ENCODE measurements around the gene CRB1. TPM values are rescaled to one million over a fixed set of nuclear protein-coding genes. Genes with fewer than 3 reads are reported as not detected.

The CRB1 gene
- total RNA-seq, 4 donors from 2014 or later: 0.05 to 0.26 TPM; not detected in 2

DNA sequence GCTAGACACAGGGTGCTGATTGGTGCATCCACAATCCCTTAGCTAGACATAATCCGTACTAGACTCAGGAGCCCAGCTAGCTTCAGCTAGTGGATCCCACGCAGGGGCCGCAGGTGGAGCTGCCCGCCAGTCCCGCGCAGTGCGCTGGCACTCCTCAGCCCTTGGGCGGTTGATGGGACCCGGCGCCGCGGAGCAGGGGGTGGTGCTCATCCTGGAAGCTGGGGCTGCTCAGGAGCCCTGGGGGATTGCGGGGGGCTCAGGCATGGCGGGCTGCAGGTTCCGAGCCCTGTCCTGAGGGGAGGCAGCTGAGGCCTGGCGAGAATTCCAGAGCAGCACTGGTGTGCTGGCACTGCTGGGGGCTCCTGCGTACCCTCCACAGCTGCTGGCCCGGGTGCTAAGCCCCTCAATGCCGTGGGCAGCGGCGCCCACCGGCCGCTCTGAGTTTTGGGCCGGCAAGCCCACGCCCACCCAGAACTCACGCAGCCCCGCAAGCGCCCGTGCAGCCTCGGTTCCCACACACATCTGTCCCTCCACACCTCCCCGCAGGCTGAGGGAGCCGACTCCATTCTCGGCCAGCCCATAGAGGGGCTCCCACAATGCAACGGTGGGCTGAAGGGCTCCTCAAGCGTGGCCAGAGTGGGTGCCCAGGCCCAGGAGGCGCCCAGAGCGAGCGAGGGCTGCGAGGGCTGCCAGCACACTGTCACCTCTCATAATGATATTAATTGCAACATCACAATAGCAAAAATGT is 87.4 kb downstream of the CRB1 start:
- TF ChIP-seq, protein P1, sequence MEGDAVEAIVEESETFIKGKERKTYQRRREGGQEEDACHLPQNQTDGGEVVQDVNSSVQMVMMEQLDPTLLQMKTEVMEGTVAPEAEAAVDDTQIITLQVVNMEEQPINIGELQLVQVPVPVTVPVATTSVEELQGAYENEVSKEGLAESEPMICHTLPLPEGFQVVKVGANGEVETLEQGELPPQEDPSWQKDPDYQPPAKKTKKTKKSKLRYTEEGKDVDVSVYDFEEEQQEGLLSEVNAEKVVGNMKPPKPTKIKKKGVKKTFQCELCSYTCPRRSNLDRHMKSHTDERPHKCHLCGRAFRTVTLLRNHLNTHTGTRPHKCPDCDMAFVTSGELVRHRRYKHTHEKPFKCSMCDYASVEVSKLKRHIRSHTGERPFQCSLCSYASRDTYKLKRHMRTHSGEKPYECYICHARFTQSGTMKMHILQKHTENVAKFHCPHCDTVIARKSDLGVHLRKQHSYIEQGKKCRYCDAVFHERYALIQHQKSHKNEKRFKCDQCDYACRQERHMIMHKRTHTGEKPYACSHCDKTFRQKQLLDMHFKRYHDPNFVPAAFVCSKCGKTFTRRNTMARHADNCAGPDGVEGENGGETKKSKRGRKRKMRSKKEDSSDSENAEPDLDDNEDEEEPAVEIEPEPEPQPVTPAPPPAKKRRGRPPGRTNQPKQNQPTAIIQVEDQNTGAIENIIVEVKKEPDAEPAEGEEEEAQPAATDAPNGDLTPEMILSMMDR (IDR thresholded peaks at IDR 0.05): no peak
- no peak for TF ChIP-seq POLR2A (IDR thresholded peaks at IDR 0.05)
- 90 to 93% methylated on average over 17 to 35 of the region's 39 CpGs for WGBS, 2 donors
- intact Hi-C loops (cut with DNase I; ENCODE audit: low total_unique reads): no loop called here
- H3K4me3 ChIP-seq (ENCODE audit: low read depth, poor library complexity, severe bottlenecking): no peak overlapping the region
- DNase-seq (ENCODE audit: low spot score in 2 of 2): no peak

DNA sequence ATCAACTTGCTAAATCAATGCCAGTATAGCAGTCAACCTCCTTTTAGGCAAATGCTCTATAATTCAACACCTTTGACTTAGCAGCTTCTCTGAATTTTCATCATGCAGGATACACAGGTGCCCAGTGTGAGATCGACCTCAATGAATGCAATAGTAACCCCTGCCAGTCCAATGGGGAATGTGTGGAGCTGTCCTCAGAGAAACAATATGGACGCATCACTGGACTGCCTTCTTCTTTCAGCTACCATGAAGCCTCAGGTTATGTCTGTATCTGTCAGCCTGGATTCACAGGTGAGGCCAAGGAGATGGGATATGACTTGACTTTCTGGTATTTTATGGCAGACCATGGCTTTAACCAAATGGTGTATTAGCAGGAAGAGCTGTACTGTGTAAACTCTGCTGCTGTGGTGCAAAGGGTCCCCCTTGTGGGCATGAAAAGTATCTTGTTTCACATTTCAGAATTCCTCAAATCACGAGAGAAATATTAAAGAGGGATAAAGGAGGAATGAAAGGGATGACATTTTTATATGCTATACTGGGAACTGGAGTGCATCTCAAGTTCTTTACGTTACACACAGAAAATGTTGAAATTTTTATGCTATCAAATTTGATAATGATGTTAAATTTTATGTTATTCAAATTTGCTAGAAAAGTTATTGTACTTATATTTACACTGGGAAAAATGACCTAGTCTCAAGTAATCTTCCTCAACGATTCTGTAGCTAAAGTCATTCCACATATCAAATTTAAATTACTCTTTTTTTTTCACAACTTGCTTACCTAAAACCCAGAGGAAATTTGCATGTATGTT is 88.9 kb downstream of the CRB1 start:
- TF ChIP-seq POLR2A (IDR thresholded peaks at IDR 0.05): no peak
- TF ChIP-seq, protein P1 (IDR thresholded peaks at IDR 0.05): no peak
- H3K4me3 ChIP-seq (ENCODE audit: low read depth, poor library complexity, severe bottlenecking): no peak overlapping the region
- intact Hi-C loops (cut with DNase I; ENCODE audit: low total_unique reads): no loop called here
- no peak for DNase-seq (ENCODE audit: low spot score in 2 of 2)
- WGBS, 2 donors: 58 to 61% methylated on average over 5 of the region's 5 CpGs

- no peak overlapping the region for H3K4me3 ChIP-seq (ENCODE audit: low read depth, poor library complexity, severe bottlenecking)
- DNase-seq (ENCODE audit: low spot score in 2 of 2): no peak
- 59 to 69% methylated on average over 1 of the region's 1 CpG for WGBS, 2 donors
- TF ChIP-seq, protein P1 (IDR thresholded peaks at IDR 0.05): no peak
- TF ChIP-seq POLR2A (IDR thresholded peaks at IDR 0.05): no peak
- intact Hi-C loops (cut with DNase I; ENCODE audit: low total_unique reads): no loop called here
These were observed 90.9 kb downstream of the CRB1 start for GRCh38 chr1:197358959-197359358.

DNA sequence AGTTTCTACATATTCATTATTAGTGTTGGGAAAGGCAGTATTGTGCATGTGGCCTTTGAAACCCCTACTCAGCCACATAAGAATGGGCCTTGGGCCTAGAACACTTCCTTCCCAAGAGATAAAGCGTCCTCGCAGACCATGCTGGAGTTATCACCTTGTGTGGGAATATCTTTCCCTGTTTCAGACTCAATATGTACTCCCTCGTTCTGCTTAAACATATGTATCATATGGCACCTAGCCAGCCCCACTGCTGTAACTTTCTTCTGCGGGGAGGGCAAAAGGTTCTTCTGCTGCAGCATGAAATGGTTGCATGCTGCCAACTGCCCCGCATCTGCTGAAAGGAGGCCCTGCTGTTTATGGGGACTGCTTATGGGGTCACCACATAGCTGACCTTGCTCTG is 92.0 kb downstream of the CRB1 start:
- no peak overlapping the region for H3K4me3 ChIP-seq (ENCODE audit: low read depth, poor library complexity, severe bottlenecking)
- DNase-seq (ENCODE audit: low spot score in 2 of 2): no peak
- intact Hi-C loops (cut with DNase I; ENCODE audit: low total_unique reads): no loop called here
- 65 to 70% methylated on average over 5 of the region's 5 CpGs for WGBS, 2 donors
- TF ChIP-seq, protein P1 (IDR thresholded peaks at IDR 0.05): no peak
- TF ChIP-seq POLR2A (IDR thresholded peaks at IDR 0.05): no peak

DNA sequence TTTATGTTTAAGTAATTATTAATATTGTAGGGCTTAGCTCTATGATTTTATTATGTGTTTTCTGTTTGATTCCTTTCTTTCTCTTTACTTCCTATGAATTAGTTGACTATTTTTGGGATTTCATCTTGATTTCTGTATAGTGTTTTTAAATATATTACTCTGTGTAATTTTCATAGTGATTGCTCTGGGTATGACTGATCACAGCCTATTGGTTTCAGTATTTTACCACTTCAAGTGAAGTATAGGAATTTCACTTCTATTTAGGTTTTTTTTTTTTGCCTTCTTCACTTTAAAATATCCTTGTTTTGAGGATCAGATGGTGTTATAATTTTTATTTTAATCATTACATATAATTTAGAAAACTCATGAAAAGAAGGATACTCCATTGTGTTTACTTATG is 94.8 kb downstream of the CRB1 start:
- TF ChIP-seq, protein P1 (IDR thresholded peaks at IDR 0.05): no peak
- TF ChIP-seq POLR2A (IDR thresholded peaks at IDR 0.05): no peak
- intact Hi-C loops (cut with DNase I; ENCODE audit: low total_unique reads): no loop called here
- no peak for DNase-seq (ENCODE audit: low spot score in 2 of 2)
- H3K4me3 ChIP-seq (ENCODE audit: low read depth, poor library complexity, severe bottlenecking): no peak overlapping the region
